ENCODE results near the gene BMP8A.
A peak's percentile ranks its signal among the peaks of the same experiment; 100 is the strongest.
"Not testable (repeated sequence)": the region's sequence is repeated elsewhere in the genome, so short reads cannot be mapped to it uniquely, and the experiment has no call there.

The BMP8A gene

GRCh38 chr1:39526466-39527189 is 35.2 kb downstream of the BMP8A start:
- no peak for DNase-seq (ENCODE audit: low read depth in 2 of 2)

GRCh38 chr1:39527190-39527579 is 35.7 kb downstream of the BMP8A start:
- not testable (repeated sequence) for DNase-seq (ENCODE audit: low read depth in 2 of 2)

GRCh38 chr1:39528082-39528481 is 36.6 kb downstream of the BMP8A start:
- no peak for DNase-seq (ENCODE audit: low read depth in 2 of 2)

GRCh38 chr1:39529901-39530535 is 38.6 kb downstream of the BMP8A start:
- no peak for DNase-seq (ENCODE audit: low read depth in 2 of 2)

GRCh38 chr1:39531526-39531925 is 40.1 kb downstream of the BMP8A start:
- no peak for DNase-seq (ENCODE audit: low read depth in 2 of 2)

- DNase-seq (ENCODE audit: low read depth in 2 of 2) = no peak
Measured at GRCh38 chr1:39533442-39533841, 42.0 kb downstream of the BMP8A start.

GRCh38 chr1:39538531-39539251 is 47.3 kb downstream of the BMP8A start:
- DNase-seq (ENCODE audit: low read depth in 2 of 2) = no peak

- peak in 1 of 2 donors; percentile 16 for DNase-seq (ENCODE audit: low read depth in 2 of 2)
Measured at GRCh38 chr1:39539252-39539790, 47.9 kb downstream of the BMP8A start.

- DNase-seq (ENCODE audit: low read depth in 2 of 2) = no peak
Measured at GRCh38 chr1:39540504-39541031, 49.1 kb downstream of the BMP8A start.

- DNase-seq (ENCODE audit: low read depth in 2 of 2) = no peak
Measured at GRCh38 chr1:39542924-39543323, 51.5 kb downstream of the BMP8A start.

GRCh38 chr1:39544327-39544726 is 52.9 kb downstream of the BMP8A start:
- no peak for DNase-seq (ENCODE audit: low read depth in 2 of 2)

GRCh38 chr1:39545531-39545930 is 54.1 kb downstream of the BMP8A start:
- no peak for DNase-seq (ENCODE audit: low read depth in 2 of 2)

- no peak for DNase-seq (ENCODE audit: low read depth in 2 of 2)
Measured at GRCh38 chr1:39554277-39554676, 62.8 kb downstream of the BMP8A start.

- DNase-seq (ENCODE audit: low read depth in 2 of 2) = no peak
Measured at GRCh38 chr1:39561279-39561678, 69.8 kb downstream of the BMP8A start.

GRCh38 chr1:39562886-39563285 is 71.5 kb downstream of the BMP8A start:
- no peak for DNase-seq (ENCODE audit: low read depth in 2 of 2)

- DNase-seq (ENCODE audit: low read depth in 2 of 2) = no peak
Measured at GRCh38 chr1:39563669-39564068, 72.2 kb downstream of the BMP8A start.

- DNase-seq (ENCODE audit: low read depth in 2 of 2) = no peak
Measured at GRCh38 chr1:39564340-39564739, 72.9 kb downstream of the BMP8A start.

- no peak for DNase-seq (ENCODE audit: low read depth in 2 of 2)
Measured at GRCh38 chr1:39564941-39565340, 73.5 kb downstream of the BMP8A start.

- DNase-seq (ENCODE audit: low read depth in 2 of 2) = no peak
Measured at GRCh38 chr1:39566441-39567137, 75.2 kb downstream of the BMP8A start.

GRCh38 chr1:39567302-39567701 is 75.9 kb downstream of the BMP8A start:
- no peak for DNase-seq (ENCODE audit: low read depth in 2 of 2)

GRCh38 chr1:39568208-39568607 is 76.8 kb downstream of the BMP8A start:
- no peak for DNase-seq (ENCODE audit: low read depth in 2 of 2)

- no peak for DNase-seq (ENCODE audit: low read depth in 2 of 2)
Measured at GRCh38 chr1:39569034-39569433, 77.6 kb downstream of the BMP8A start.

All from stimulated activated CD4-positive, alpha-beta T cell treated with anti-CD3 and anti-CD28 coated beads, Interleukin-15, amount 100 ng/mL, for 48 hours (primary cell).